DND-41 (cell line): Measurements from ENCODE around the gene MMP7.
A peak's percentile ranks its signal among the peaks of the same experiment; 100 is the strongest.

Source experiments
- ATAC-seq: fragments of 200-7000 bp; cut with Tn5 transposase; 3 replicates; pipeline ENCODE4 v1.9.1; 2021; ENCODE audit warnings: low read depth; ENCODE audit not compliant: insufficient read depth
- DNase-seq: peaks from one replicate; pipeline ENCODE4 v3.0.0-alpha.2; 2020
- H2AFZ ChIP-seq: 2 replicates; pipeline ENCODE4 v1.6.0; 2012; ENCODE audit warnings: low read depth, low read length
- H3K27ac ChIP-seq: 2 replicates; pipeline ENCODE4 v1.5.1; 2012; ENCODE audit warnings: low read length, inconsistent platforms
- H3K27me3 ChIP-seq: fragments of 200-600 bp; sonication (generic); 2 replicates; pipeline ENCODE4 v1.6.0; 2012; ENCODE audit warnings: low read length, mild to moderate bottlenecking, inconsistent platforms; ENCODE audit not compliant: insufficient read depth, poor library complexity
- H3K36me3 ChIP-seq: 2 replicates; pipeline ENCODE4 v1.5.1; 2012; ENCODE audit warnings: low read length, inconsistent platforms; ENCODE audit not compliant: insufficient read depth
- H3K4me1 ChIP-seq: 2 replicates; pipeline ENCODE4 v1.5.1; 2012; ENCODE audit warnings: mild to moderate bottlenecking, low read length; ENCODE audit not compliant: insufficient read depth
- H3K4me2 ChIP-seq: 2 replicates; pipeline ENCODE4 v1.6.0; 2012; ENCODE audit warnings: mild to moderate bottlenecking, moderate library complexity, low read length, inconsistent platforms; ENCODE audit not compliant: insufficient read depth
- H3K4me3 ChIP-seq, 2 experiments: fragments of 200-600 bp in 1 of 2; shearing (Covaris generic) in 1 of 2; 2 replicates each; pipeline ENCODE4 v1.5.1; 2012 to 2016; ENCODE audit warnings: inconsistent platforms in 2 of 2, low read length in 2 of 2, mild to moderate bottlenecking in 2 of 2, low read depth in 1 of 2, moderate library complexity in 1 of 2
- H3K79me2 ChIP-seq: 2 replicates; pipeline ENCODE4 v1.6.0; 2012; ENCODE audit warnings: low read length, inconsistent platforms; ENCODE audit not compliant: insufficient read depth
- H3K9ac ChIP-seq: 2 replicates; pipeline ENCODE4 v1.6.0; 2012; ENCODE audit warnings: low read depth, mild to moderate bottlenecking, inconsistent platforms, low read length, moderate library complexity
- H3K9me3 ChIP-seq: 2 replicates; pipeline ENCODE4 v1.5.1; 2012; ENCODE audit warnings: low read length, moderate library complexity, mild to moderate bottlenecking, inconsistent platforms; ENCODE audit not compliant: insufficient read depth, severe bottlenecking
- H4K20me1 ChIP-seq: 2 replicates; pipeline ENCODE4 v1.6.0; 2012; ENCODE audit warnings: low read length; ENCODE audit not compliant: insufficient read depth
- EZH2 ChIP-seq: IDR thresholded peaks from 3 replicates; pipeline ENCODE4 v1.6.1; 2012; ENCODE audit warnings: borderline replicate concordance, low read depth, mild to moderate bottlenecking, moderate library complexity, low read length, inconsistent platforms; ENCODE audit not compliant: severe bottlenecking
- TF ChIP-seq, protein P1 (sequence below): IDR thresholded peaks from 2 replicates; pipeline ENCODE4 v1.5.1; 2012; ENCODE audit warnings: borderline replicate concordance, low read length, moderate library complexity, mild to moderate bottlenecking; ENCODE audit not compliant: poor library complexity, severe bottlenecking; ENCODE audit errors: extremely low read depth

MMP7 gene, protein sequence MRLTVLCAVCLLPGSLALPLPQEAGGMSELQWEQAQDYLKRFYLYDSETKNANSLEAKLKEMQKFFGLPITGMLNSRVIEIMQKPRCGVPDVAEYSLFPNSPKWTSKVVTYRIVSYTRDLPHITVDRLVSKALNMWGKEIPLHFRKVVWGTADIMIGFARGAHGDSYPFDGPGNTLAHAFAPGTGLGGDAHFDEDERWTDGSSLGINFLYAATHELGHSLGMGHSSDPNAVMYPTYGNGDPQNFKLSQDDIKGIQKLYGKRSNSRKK

DNA sequence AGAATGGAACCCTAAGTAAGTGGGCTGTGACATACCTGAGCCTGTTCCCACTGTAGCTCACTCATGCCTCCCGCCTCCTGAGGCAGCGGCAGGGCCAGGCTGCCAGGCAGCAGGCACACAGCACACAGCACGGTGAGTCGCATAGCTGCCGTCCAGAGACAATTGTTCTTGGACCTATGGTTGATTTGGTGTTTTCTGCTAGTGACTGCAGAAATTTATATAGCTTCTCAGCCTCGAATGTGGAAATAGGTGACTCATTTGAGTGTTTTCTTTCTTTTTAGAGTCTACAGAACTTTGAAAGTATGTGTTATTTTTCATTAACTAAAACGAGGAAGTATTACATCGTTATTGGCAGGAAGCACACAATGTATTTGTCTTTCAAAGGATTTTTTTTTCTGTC, at the start of gene MMP7:
Gene MMP7, minus strand, starts transcription at position 190 of the 400 bp plus-strand sequence. Its CDS starts 47 bp downstream, at position 143.
- Histone ChIP-seq H3K36me3 (no peaks in the 10 kb centered on the region), H4K20me1 (no peaks in the 10 kb centered on the region), H3K4me2 (no peak within 1 kb of the TSS), H3K27ac (no peak within 1 kb of the TSS), H3K9ac (no peak within 1 kb of the TSS), H2AFZ (no peak within 1 kb of the TSS), H3K9me3 (no peaks in the 10 kb centered on the region), H3K79me2 (no peaks in the 10 kb centered on the region), H3K4me1 (no peaks in the 10 kb centered on the region), H3K27me3 (peaks cover 9% of the 10 kb centered on the region), H3K4me3 (no peak within 1 kb of the TSS)
- ATAC-seq: no peak
- TF ChIP-seq EZH2: no peak
- TF ChIP-seq, protein P1, sequence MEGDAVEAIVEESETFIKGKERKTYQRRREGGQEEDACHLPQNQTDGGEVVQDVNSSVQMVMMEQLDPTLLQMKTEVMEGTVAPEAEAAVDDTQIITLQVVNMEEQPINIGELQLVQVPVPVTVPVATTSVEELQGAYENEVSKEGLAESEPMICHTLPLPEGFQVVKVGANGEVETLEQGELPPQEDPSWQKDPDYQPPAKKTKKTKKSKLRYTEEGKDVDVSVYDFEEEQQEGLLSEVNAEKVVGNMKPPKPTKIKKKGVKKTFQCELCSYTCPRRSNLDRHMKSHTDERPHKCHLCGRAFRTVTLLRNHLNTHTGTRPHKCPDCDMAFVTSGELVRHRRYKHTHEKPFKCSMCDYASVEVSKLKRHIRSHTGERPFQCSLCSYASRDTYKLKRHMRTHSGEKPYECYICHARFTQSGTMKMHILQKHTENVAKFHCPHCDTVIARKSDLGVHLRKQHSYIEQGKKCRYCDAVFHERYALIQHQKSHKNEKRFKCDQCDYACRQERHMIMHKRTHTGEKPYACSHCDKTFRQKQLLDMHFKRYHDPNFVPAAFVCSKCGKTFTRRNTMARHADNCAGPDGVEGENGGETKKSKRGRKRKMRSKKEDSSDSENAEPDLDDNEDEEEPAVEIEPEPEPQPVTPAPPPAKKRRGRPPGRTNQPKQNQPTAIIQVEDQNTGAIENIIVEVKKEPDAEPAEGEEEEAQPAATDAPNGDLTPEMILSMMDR: no peak
- no peak for DNase-seq

DNA sequence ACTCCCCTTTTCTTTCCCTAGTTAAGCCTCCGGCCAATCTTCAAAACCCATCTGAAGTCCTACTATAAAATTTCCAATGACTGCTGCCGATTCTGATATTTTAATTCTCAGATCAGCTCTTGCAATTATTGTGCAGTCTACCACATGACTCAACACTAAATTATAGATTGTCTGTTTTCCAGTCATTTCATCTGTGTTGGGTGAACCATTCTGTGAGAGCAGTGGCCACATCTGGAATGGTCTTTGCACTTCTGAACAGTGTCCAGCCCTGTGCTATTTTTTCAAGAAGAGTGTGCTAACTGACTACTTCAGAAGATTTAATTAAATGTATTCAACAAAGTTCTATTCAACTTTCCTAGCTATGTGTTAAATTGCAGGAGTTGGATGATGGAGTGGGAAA, 47.2 kb upstream of the MMP7 start:
- Histone ChIP-seq H2AFZ (no peak overlapping the region), H4K20me1 (no peaks in the 10 kb centered on the region), H3K27ac (no peak overlapping the region), H3K4me2 (no peak overlapping the region), H3K9ac (no peak overlapping the region), H3K79me2 (no peaks in the 10 kb centered on the region), H3K27me3 (no peaks in the 10 kb centered on the region), H3K4me3 (no peak overlapping the region), H3K4me1 (0 out of 2 replicates have a peak, but pooled peaks cover 5% of the 10 kb centered on the region), H3K9me3 (no peaks in the 10 kb centered on the region), H3K36me3 (no peaks in the 10 kb centered on the region)
- no peak for ATAC-seq
- TF ChIP-seq EZH2: no peak
- TF ChIP-seq, protein P1: no peak
- DNase-seq: no peak

DNA sequence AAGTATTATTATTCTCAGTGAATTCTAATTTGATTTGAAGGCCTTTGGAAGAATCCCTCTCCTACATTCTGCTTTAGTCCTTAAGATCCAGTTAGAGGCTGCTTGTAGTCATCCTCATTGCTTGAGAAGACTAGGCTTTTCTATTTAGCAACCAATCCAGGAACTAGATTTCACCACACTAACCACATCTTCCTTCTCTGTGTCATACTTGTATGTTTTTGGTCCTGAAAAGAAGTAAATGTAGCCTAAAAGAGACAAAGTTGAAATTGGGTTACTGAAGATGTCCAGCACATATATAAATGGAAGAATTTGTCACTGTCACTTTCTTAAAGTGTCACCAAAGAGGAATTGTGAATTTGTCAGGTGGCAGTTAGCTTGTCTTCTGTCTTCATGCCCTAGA, 46.6 kb upstream of the MMP7 start:
- H3K27ac ChIP-seq: no peak overlapping the region
- no peak overlapping the region for H3K9ac ChIP-seq
- H3K79me2 ChIP-seq: no peaks in the 10 kb centered on the region
- peak; percentile 78 for ATAC-seq
- DNase-seq: no peak
- no peaks in the 10 kb centered on the region for H3K27me3 ChIP-seq
- TF ChIP-seq EZH2: no peak
- TF ChIP-seq, protein P1: no peak
- 0 out of 2 replicates have a peak, but pooled peaks cover 5% of the 10 kb centered on the region for H3K4me1 ChIP-seq
- no peaks in the 10 kb centered on the region for H3K36me3 ChIP-seq
- H3K4me3 ChIP-seq: no peak overlapping the region
- no peak overlapping the region for H2AFZ ChIP-seq
- no peaks in the 10 kb centered on the region for H4K20me1 ChIP-seq
- no peak overlapping the region for H3K4me2 ChIP-seq
- no peaks in the 10 kb centered on the region for H3K9me3 ChIP-seq

DNA sequence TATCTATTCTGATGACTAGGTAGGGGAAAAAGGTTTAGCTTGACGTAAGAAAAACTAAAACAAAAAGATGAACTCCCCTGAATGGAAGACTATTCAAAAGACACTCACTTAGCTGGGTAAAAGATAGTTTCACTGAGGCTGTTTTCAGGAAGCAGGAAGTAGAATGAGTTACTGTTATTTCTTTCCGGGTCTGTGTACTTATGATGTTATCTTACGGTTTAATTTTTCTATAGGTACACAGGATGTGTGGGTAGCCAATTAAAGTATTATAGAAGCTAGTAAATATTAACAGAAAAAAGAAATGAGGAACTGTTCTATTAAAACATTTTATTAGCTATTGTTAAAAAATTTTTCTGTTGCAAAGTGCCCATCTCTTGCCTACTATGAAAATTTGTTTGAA, 45.8 kb upstream of the MMP7 start:
- Histone ChIP-seq H4K20me1 (no peaks in the 10 kb centered on the region), H3K9ac (no peak overlapping the region), H3K36me3 (no peaks in the 10 kb centered on the region), H2AFZ (no peak overlapping the region), H3K4me2 (no peak overlapping the region), H3K4me3 (no peak overlapping the region), H3K79me2 (no peaks in the 10 kb centered on the region), H3K4me1 (0 out of 2 replicates have a peak, but pooled peaks cover 5% of the 10 kb centered on the region), H3K27me3 (no peaks in the 10 kb centered on the region), H3K9me3 (no peaks in the 10 kb centered on the region), H3K27ac (no peak overlapping the region)
- no peak for TF ChIP-seq EZH2
- TF ChIP-seq, protein P1: no peak
- DNase-seq (no peak), ATAC-seq (no peak)
